HepG2 (cell line): ENCODE measurements around the gene PYGB. TPM values are rescaled to one million over a fixed set of nuclear protein-coding genes. Genes with fewer than 3 reads are reported as not detected.

Experiments
- ARID3A ChIP-seq: IDR thresholded peaks from 2 replicates; pipeline ENCODE4 v1.6.1; 2012; ENCODE audit warnings: low read depth, low read length, improper control_type of control experiment
- ARID4A ChIP-seq: sonication (generic); formaldehyde crosslinking; IDR thresholded peaks from 2 replicates; pipeline ENCODE4 v1.5.0; 2020; ENCODE audit warnings: mild to moderate bottlenecking, missing genetic modification reagents, borderline replicate concordance
- CAMTA2 ChIP-seq: sonication (generic); formaldehyde crosslinking; IDR thresholded peaks from 2 replicates; pipeline ENCODE4 v1.4.0; 2020; ENCODE audit warnings: mild to moderate bottlenecking, missing genetic modification reagents, borderline replicate concordance
- CBX5 ChIP-seq: sonication (generic); formaldehyde crosslinking; IDR thresholded peaks from 2 replicates; pipeline ENCODE4 v1.4.0; 2020; ENCODE audit warnings: missing genetic modification reagents, borderline replicate concordance
- CEBPG ChIP-seq: IDR thresholded peaks from 2 replicates; pipeline ENCODE4 v1.6.1; 2016
- EP300 ChIP-seq, 3 experiments: sonication (generic) in 1 of 3; formaldehyde crosslinking in 1 of 3; IDR thresholded peaks; 2 replicates each; pipeline versions ENCODE4 v1.5.1 to v1.6.1; 2011 to 2020; ENCODE audit warnings: low read depth in 2 of 3, low read length in 2 of 3, borderline replicate concordance in 1 of 3, improper control_type of control experiment in 1 of 3, mild to moderate bottlenecking in 1 of 3, missing genetic modification reagents in 1 of 3, moderate library complexity in 1 of 3
- LBX2 ChIP-seq: sonication (generic); formaldehyde crosslinking; IDR thresholded peaks from 2 replicates; pipeline ENCODE4 v1.5.0; 2020; ENCODE audit warnings: missing genetic modification reagents, mild to moderate bottlenecking, borderline replicate concordance
- MBNL3 ChIP-seq: fragments of 250-450 bp; sonication (Bioruptor Pico); conservative IDR thresholded peaks from 2 replicates; pipeline ENCODE4 v1.8.0; 2022; ENCODE audit warnings: mild to moderate bottlenecking, inconsistent platforms
- NR0B2 ChIP-seq: sonication (generic); formaldehyde crosslinking; IDR thresholded peaks from 2 replicates; pipeline ENCODE4 v1.4.0; 2020; ENCODE audit warnings: mild to moderate bottlenecking, missing genetic modification reagents
- ONECUT2 ChIP-seq: sonication (generic); formaldehyde crosslinking; IDR thresholded peaks from 2 replicates; pipeline ENCODE4 v1.4.0; 2020; ENCODE audit warnings: missing genetic modification reagents
- PITX1 ChIP-seq: sonication (generic); formaldehyde crosslinking; IDR thresholded peaks from 2 replicates; pipeline ENCODE4 v1.5.1; 2020; ENCODE audit warnings: mild to moderate bottlenecking, missing genetic modification reagents
- POGK ChIP-seq: sonication (generic); formaldehyde crosslinking; conservative IDR thresholded peaks from 2 replicates; pipeline ENCODE4 v1.8.0; 2022; ENCODE audit warnings: mild to moderate bottlenecking, moderate library complexity, missing genetic modification reagents
- ZBTB10 ChIP-seq: sonication (generic); formaldehyde crosslinking; IDR thresholded peaks from 2 replicates; pipeline ENCODE4 v1.4.0; 2020; ENCODE audit warnings: missing genetic modification reagents, borderline replicate concordance
- ZNF329 ChIP-seq: sonication (generic); formaldehyde crosslinking; IDR thresholded peaks from 2 replicates; pipeline ENCODE4 v1.9.0; 2021; ENCODE audit warnings: low read depth, mild to moderate bottlenecking, missing genetic modification reagents
- ZNF530 ChIP-seq: sonication (generic); formaldehyde crosslinking; IDR thresholded peaks from 2 replicates; pipeline ENCODE4 v1.5.0; 2020; ENCODE audit warnings: low read depth, mild to moderate bottlenecking, missing genetic modification reagents
- ZNF75D ChIP-seq: sonication (generic); formaldehyde crosslinking; IDR thresholded peaks from 2 replicates; pipeline ENCODE4 v1.8.1; 2023; ENCODE audit warnings: missing genetic modification reagents, mild to moderate bottlenecking, borderline replicate concordance
- polyA plus RNA-seq, 8 experiments: library from polyadenylated mRNA; depleted of rRNA in 3 of 8; stranded (reverse) in 7 of 8; unstranded in 1 of 8; fragments of >200 nt; fragmentation: Illumina TruSeq in 4 of 8; extraction: Trizol in 4 of 8; gene quantifications; 2 replicates each; pipeline versions ENCODE4 v1.2.1 to v1.2.3, GENCODE V29; 2011 to 2016; ENCODE audit warnings: low read depth in 4 of 8, missing spikeins in 1 of 8, mixed read lengths in 1 of 8; ENCODE audit not compliant: insufficient read depth in 1 of 8
- total RNA-seq, 5 experiments: library from RNA; depleted of rRNA; stranded (reverse); fragments of >200 nt; fragmentation: Illumina TruSeq; extraction: Trizol; gene quantifications; 2 replicates each; pipeline ENCODE4 v1.2.3, GENCODE V29; 2016; ENCODE audit warnings: low read depth in 1 of 5

The PYGB gene
- total and polyA plus RNA-seq, 2 of the 13 experiments (the other 11 are each of a cell fraction or from before 2014, with no cell fraction given), result 24.2 to 86.3 TPM

- no peak for TF ChIP-seq ONECUT2 (CRISPR knock-in tag)
- TF ChIP-seq ZNF329 (CRISPR knock-in tag), result no peak
- TF ChIP-seq CAMTA2 (CRISPR knock-in tag), result no peak
- no peak for TF ChIP-seq ZBTB10 (CRISPR knock-in tag)
- no peak for TF ChIP-seq PITX1 (CRISPR knock-in tag)
- TF ChIP-seq POGK (CRISPR knock-in tag), result peak; percentile 62; the same call in 1 of the 2 replicates
- peak in 1 of 2 experiments; percentile 73; a peak in 2 of 4 replicates for TF ChIP-seq EP300 (IDR thresholded peaks at IDR 0.05; ENCODE audit: low read depth in 2 of 2, low read length in 2 of 2)
- TF ChIP-seq EP300 (CRISPR knock-in tag; IDR thresholded peaks at IDR 0.05; ENCODE audit: borderline replicate concordance), result peak; percentile 94
- peak; percentile 16; the same call in 1 of the 2 replicates for TF ChIP-seq CBX5 (CRISPR knock-in tag)
- TF ChIP-seq LBX2 (CRISPR knock-in tag), result no peak
- no peak for TF ChIP-seq NR0B2 (CRISPR knock-in tag)
- TF ChIP-seq ZNF530 (CRISPR knock-in tag), result no peak
- TF ChIP-seq ARID4A (CRISPR knock-in tag), result no peak
- TF ChIP-seq ZNF75D (CRISPR knock-in tag), result no peak
- TF ChIP-seq CEBPG (CRISPR knock-in tag), result peak; percentile 95
- peak; percentile 30; the same call in 1 of the 2 replicates for TF ChIP-seq ARID3A
- no peak for TF ChIP-seq MBNL3 (CRISPR knock-in tag)
These were observed 10.1 kb upstream of the PYGB start (continued) for GRCh38 chr20:25237610-25238318.
